DMS79 (cell line): ENCODE measurements around the gene TMEM245.
"Not testable (repeated sequence)": the region's sequence is repeated elsewhere in the genome, so short reads cannot be mapped to it uniquely, and the experiment has no call there.

Experiments used
- DNase-seq: peaks from one replicate; lab custom pipeline; 2025; lab: John Stamatoyannopoulos, UW

TMEM245 gene

GRCh38 chr9:109132567-109133021, 12.8 kb upstream of the TMEM245 start:
- no peak for DNase-seq

GRCh38 chr9:109129470-109130197, 9.9 kb upstream of the TMEM245 start:
- DNase-seq: no peak

DNA sequence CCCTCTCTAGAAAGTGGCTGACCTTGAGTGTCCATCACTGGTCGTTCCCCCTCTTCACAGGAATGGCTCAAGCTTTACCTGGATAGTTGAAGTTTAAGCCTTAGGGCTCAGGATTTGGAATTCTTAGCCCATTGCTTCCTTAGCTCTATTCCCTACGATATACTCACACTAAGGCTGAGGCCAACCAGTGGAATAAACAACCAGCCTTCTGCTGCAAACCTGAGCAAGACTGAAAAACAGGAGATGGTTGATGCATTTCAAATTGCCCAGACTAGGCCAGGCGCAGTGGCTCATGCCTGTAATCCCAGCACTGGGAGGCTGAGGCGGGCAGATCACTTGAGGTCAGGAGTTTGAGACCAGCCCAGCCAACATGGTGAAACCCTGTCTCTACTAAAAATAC, 6.9 kb upstream of the TMEM245 start:
- DNase-seq: not testable (repeated sequence)

DNA sequence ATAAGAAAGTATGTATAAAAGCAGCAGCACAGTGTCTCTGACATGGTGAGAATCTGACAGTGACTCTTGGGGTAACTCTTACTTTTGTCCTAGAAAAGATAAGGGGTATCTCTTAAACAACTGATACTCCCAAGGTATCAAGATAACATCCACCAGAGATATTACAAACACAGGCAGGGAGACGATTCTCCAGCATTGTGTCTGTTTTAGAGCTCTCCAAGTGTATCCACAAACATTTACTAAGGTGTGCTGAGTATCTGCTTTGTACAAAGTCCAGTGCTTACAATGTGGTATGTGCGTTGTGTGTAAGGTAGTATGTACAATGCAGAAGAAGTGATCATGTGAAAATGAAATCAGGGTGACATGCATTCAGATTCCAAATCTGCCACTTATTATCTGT, 4.4 kb upstream of the TMEM245 start:
- DNase-seq: no peak

GRCh38 chr9:109122726-109123621, 3.2 kb upstream of the TMEM245 start:
- DNase-seq: no peak

- DNase-seq: no peak
Observed at GRCh38 chr9:109121232-109121796, 1.6 kb upstream of the TMEM245 start.

DNA sequence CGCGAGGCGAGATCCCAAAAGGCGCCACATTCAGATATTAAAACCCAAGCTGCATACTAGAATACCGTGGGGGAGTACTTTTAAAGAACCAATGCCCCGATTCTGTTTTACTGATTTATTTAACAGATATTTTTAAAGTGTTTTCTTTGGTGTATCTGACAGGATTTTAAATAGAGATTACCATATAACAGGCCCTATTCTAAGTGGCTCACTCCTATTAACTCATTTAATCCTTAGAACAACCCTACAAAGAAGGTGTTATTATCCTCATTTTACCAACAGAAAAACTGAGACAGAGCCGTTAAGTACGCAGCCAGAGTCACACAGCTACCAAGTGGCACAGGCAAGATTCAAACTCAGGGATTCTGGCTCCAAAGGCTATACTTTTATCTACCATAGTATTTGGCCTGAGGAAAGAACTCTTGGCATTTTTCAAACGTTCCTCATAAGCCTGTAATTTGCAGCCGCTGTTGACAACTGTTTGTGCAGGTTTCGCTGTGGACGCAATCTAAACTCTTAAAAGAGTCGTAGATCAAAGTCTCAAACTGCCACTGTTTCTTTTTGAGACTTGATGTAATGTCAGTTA, 550 bp upstream of the TMEM245 start:
- DNase-seq: no peak

DNA sequence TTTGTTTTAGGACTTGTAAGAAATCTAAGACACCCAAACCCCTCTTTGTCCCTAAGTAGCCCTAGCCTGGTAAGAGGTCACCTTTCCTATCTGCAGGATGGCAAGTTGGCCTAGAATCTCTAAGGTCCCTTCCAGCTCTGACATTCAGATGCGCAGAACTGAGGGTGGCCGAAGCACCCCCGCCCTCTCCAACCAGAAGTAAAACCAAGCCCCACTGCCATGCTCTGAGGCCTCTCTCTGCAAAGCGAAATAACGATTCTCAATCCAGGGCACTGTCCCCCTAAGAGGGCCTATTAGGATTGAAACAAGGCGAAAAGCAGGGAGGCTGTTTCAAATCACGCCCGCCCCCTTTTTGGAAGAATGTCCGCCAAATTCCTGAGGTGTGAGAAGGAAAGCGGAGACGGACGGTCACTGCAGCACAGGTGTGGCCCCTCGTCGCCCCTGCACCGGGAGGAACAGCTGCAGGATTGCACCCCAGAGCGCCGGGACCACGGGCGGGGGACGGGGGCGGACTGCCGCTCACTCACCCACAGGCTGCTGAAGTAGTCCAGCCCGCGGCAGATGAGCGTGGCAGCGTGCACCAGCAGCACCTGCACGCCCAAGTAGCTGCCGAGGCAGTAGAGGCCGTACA, 824 bp downstream of the TMEM245 start:
- DNase-seq: no peak

DNA sequence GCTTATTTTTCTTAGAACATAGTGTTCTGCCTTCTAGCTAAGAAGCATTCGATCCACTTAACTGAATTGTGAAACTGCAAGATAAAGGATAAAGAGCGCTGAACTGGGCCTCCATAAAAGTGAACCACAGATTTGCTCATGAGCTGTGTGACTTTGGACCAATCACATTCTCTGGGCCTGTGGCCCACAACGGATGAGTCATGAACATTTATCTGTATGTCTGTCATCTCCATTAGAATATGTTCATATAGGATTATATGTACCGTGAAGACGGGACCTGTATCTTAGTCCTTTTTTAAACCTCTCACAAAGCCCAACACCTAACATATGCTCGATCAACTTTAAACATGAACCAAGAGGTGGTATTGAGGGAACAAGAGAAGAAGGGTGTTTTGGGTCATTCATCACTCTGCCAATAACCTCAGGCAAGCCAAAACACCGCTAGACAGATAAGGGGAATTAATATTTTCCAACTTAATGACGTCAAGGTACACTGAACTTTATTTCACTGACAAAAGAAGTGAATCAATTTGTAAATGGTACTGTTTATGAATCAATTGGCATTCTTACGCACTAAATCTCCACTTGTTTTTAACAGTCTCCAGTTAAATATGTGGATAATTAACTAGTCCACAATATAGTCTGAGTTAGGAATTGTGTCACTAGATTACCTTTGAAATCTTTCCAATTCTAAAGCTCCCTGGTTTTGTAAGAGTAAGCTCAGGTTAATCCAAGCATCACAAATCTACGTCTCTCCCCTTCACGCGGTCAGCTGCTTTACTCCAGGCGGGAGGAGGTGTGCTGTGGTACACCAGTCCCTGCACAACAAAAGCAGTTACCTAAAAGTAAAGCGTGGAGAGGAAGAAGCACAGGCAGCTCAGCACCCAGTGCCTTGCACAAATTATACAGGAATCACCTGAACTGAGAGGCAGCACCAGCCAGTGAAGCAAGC, 1.6 kb downstream of the TMEM245 start:
- no peak for DNase-seq

DNA sequence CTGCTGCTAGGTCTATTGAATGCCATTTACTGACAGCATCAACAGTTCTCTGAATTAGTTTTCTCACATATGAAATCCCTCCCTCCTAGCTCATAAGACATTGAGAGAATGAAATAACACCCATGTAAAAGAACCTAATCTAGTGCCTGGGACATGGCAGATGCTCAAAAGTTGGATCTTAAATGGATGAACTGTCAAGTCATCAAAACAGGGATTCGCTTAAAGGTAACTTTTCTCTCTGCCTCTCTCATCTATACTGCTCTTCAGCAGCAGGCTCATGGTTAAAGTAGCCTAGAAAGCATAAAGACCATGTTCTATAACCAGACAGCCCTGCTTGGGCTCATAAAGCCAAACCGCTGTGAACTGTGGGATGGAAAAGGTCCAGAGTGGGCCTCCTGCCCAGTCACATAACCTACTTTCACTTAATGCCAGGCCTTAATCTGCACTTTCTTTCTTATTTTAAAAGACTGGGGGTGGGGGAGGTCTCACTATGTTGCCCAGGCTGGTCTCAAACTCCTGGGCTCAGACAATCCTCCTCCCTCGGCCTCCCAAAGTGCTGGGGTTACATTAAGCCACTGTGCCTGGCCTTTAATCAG, 3.7 kb downstream of the TMEM245 start:
- no peak for DNase-seq

DNA sequence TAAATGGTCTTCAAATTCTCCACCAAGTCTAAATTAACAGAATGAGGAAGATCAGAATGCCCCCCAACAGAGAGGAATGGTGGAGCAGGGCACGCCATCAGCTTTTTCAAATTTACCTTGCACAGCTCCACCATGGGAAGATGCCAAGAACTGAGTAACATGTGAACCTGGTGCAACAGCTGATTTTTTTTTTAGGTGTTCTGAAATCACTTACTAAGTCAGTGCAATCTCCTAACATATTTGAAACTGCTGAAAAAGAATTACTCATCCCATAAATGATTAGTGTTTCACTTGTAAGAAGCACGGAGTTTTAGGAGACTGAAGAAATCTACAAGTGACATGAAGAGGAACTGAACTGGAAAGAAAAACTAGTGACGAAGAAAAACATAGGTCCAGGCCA, 5.1 kb downstream of the TMEM245 start:
- DNase-seq: no peak

GRCh38 chr9:109113892-109114609, 5.7 kb downstream of the TMEM245 start:
- DNase-seq: no peak

DNA sequence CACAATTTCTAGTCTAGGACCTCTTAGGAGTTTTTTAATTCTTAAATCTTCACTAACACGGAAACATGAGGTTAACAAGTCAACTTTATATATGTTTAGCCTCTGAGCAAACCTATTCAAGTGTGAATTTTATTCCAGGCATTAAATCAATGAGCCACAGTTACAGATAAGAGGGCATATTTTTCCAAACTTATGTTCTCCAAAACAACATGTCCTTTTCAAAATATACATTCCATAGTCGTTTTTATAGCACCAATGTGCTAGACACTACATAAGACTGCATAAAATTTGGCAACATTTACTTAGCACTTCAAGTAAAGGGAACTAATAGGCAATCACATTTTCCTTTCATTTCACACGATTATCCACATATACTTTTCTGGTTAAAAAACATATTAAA, 6.5 kb downstream of the TMEM245 start:
- DNase-seq: no peak

GRCh38 chr9:109110329-109111021, 9.3 kb downstream of the TMEM245 start:
- DNase-seq: no peak

DNA sequence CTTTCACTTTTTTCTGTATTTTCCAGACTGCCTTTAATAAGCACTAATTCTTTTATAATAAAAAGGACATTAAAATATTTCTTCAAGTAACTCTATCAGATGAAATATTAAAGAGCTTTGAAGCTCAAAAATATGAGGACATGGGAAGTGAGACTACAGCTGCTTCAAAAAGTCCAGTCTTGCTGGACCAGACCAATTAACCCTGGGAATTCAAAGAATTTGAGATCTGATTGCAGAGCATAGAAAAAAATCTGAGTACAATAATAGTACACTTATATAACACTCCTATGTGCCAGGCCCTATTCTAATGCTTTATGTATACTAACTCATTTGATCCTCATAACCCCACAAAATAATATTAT, 9.8 kb downstream of the TMEM245 start:
- no peak for DNase-seq

DNA sequence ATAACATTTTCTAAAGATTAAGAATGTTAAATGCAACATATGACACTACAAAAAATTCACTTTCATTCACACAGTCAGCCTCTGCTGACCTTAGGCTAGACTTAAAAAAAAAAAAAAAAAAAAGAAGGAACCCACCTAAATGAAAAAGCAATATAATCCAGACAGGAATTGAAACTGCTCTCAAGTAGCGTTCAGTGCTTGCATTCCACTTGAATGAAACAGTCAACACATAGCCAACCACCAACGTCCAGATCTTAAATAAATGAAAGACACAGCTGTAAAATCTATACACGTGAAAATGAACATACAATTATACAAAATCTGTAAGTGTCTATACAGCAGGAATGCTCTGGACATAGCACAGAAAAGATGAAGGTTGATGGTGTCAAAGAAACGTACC, 11.4 kb downstream of the TMEM245 start:
- DNase-seq: no peak

- DNase-seq: no peak
Observed at GRCh38 chr9:109107402-109108240, 12.1 kb downstream of the TMEM245 start.

DNA sequence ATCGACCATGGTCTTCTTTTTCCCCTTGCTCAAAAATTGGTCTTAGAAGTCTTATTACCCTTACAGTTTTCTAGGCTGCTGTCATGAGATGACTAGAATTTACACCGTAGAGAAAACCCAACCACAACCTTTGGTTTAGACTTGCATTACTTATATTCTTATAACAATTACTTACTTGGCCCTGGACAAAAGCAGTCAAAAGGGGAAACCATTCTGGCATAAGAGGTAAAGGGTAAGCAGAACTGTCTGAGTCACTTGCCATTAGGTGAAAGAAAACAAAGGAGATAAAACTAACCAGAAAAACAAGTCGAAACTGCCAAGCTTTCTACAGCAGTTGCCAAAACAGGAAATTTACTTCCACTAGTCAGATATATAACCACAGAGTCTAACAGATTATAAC, 17.9 kb downstream of the TMEM245 start:
- DNase-seq: no peak
